ENCODE data around the gene ST3GAL3. TPM values are rescaled to one million over a fixed set of nuclear protein-coding genes. Genes with fewer than 3 reads are reported as not detected.

The ST3GAL3 gene
- total and polyA plus RNA-seq, 2 experiments from 2014 or later: 4.5 to 7.0 TPM

DNA sequence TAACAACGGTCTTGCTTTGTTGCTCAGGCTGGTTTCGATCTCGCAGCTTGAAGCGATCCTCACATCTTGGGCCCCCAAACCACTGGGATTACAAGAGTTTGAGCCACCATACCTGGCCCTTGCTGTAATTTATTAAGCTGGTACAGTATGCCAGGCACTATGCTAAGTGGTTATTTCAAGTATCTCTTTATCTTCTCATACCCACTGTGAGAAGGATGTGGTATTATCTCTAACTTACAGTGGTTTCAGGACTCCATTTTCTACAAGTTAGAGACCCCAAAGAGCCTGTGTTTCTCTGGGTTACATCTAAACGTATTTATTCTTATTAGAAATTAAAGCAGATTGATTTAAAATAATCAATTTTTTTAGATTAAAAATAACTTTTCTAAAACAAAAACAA lies 8.1 kb upstream of the ST3GAL3 start:
- H3K36me3 ChIP-seq (ENCODE audit: insufficient read depth): peaks cover 95% of the 10 kb centered on the region
- Mint-ChIP-seq H3K4me3 (no peak overlapping the region), H3K27ac (no peak overlapping the region), H3K27me3 (ENCODE audit: insufficient read depth, low read depth, poor library complexity) (peaks cover 7% of the 10 kb centered on the region), H3K36me3 (ENCODE audit: low read depth) (peaks cover 43% of the 10 kb centered on the region), H3K4me1 (peaks cover 3% of the 10 kb centered on the region; the same call in 2 of the 3 replicates), H3K9me3 (no peaks in the 10 kb centered on the region)
- no peaks in the 10 kb centered on the region for H3K27me3 ChIP-seq (ENCODE audit: insufficient read depth)
- peaks cover 54% of the 10 kb centered on the region for H3F3A ChIP-seq (replicated peaks; ENCODE audit: low read depth)
- no peak for TF ChIP-seq EZH2 (IDR thresholded peaks at IDR 0.05; ENCODE audit: low read depth, unreplicated experiment)
- TF ChIP-seq EZH2phosphoT487 (IDR thresholded peaks at IDR 0.05; ENCODE audit: unreplicated experiment): no peak
- no peak for TF ChIP-seq JUNB (IDR thresholded peaks at IDR 0.05; ENCODE audit: unreplicated experiment)
- no peak for TF ChIP-seq STAT1 (IDR thresholded peaks at IDR 0.05; ENCODE audit: unreplicated experiment)
- no peak for TF ChIP-seq POLR2AphosphoS5 (IDR thresholded peaks at IDR 0.05; ENCODE audit: low read depth)
- no peak for TF ChIP-seq NANOG (IDR thresholded peaks at IDR 0.05; ENCODE audit: borderline replicate concordance)
- TF ChIP-seq, protein P1, sequence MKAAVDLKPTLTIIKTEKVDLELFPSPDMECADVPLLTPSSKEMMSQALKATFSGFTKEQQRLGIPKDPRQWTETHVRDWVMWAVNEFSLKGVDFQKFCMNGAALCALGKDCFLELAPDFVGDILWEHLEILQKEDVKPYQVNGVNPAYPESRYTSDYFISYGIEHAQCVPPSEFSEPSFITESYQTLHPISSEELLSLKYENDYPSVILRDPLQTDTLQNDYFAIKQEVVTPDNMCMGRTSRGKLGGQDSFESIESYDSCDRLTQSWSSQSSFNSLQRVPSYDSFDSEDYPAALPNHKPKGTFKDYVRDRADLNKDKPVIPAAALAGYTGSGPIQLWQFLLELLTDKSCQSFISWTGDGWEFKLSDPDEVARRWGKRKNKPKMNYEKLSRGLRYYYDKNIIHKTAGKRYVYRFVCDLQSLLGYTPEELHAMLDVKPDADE (IDR thresholded peaks at IDR 0.05): no peak
- no peak for TF ChIP-seq ZNF331 (CRISPR knock-in tag; IDR thresholded peaks at IDR 0.05; ENCODE audit: low read depth)
- TF ChIP-seq, protein P2, sequence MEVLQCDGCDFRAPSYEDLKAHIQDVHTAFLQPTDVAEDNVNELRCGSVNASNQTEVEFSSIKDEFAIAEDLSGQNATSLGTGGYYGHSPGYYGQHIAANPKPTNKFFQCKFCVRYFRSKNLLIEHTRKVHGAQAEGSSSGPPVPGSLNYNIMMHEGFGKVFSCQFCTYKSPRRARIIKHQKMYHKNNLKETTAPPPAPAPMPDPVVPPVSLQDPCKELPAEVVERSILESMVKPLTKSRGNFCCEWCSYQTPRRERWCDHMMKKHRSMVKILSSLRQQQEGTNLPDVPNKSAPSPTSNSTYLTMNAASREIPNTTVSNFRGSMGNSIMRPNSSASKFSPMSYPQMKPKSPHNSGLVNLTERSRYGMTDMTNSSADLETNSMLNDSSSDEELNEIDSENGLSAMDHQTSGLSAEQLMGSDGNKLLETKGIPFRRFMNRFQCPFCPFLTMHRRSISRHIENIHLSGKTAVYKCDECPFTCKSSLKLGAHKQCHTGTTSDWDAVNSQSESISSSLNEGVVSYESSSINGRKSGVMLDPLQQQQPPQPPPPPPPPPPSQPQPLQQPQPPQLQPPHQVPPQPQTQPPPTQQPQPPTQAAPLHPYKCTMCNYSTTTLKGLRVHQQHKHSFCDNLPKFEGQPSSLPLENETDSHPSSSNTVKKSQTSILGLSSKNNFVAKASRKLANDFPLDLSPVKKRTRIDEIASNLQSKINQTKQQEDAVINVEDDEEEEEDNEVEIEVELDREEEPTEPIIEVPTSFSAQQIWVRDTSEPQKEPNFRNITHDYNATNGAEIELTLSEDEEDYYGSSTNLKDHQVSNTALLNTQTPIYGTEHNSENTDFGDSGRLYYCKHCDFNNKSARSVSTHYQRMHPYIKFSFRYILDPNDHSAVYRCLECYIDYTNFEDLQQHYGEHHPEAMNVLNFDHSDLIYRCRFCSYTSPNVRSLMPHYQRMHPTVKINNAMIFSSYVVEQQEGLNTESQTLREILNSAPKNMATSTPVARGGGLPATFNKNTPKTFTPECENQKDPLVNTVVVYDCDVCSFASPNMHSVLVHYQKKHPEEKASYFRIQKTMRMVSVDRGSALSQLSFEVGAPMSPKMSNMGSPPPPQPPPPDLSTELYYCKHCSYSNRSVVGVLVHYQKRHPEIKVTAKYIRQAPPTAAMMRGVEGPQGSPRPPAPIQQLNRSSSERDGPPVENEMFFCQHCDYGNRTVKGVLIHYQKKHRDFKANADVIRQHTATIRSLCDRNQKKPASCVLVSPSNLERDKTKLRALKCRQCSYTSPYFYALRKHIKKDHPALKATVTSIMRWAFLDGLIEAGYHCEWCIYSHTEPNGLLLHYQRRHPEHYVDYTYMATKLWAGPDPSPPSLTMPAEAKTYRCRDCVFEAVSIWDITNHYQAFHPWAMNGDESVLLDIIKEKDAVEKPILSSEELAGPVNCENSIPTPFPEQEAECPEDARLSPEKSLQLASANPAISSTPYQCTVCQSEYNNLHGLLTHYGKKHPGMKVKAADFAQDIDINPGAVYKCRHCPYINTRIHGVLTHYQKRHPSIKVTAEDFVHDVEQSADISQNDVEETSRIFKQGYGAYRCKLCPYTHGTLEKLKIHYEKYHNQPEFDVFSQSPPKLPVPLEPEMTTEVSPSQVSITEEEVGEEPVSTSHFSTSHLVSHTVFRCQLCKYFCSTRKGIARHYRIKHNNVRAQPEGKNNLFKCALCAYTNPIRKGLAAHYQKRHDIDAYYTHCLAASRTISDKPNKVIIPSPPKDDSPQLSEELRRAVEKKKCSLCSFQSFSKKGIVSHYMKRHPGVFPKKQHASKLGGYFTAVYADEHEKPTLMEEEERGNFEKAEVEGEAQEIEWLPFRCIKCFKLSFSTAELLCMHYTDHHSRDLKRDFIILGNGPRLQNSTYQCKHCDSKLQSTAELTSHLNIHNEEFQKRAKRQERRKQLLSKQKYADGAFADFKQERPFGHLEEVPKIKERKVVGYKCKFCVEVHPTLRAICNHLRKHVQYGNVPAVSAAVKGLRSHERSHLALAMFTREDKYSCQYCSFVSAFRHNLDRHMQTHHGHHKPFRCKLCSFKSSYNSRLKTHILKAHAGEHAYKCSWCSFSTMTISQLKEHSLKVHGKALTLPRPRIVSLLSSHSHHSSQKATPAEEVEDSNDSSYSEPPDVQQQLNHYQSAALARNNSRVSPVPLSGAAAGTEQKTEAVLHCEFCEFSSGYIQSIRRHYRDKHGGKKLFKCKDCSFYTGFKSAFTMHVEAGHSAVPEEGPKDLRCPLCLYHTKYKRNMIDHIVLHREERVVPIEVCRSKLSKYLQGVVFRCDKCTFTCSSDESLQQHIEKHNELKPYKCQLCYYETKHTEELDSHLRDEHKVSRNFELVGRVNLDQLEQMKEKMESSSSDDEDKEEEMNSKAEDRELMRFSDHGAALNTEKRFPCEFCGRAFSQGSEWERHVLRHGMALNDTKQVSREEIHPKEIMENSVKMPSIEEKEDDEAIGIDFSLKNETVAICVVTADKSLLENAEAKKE (CRISPR knock-in tag; IDR thresholded peaks at IDR 0.05): no peak
- no peak for TF ChIP-seq CREB1 (CRISPR knock-in tag; IDR thresholded peaks at IDR 0.05; ENCODE audit: low read depth)
- TF ChIP-seq ZNF114 (CRISPR knock-in tag; IDR thresholded peaks at IDR 0.05): no peak
- TF ChIP-seq, protein P3, sequence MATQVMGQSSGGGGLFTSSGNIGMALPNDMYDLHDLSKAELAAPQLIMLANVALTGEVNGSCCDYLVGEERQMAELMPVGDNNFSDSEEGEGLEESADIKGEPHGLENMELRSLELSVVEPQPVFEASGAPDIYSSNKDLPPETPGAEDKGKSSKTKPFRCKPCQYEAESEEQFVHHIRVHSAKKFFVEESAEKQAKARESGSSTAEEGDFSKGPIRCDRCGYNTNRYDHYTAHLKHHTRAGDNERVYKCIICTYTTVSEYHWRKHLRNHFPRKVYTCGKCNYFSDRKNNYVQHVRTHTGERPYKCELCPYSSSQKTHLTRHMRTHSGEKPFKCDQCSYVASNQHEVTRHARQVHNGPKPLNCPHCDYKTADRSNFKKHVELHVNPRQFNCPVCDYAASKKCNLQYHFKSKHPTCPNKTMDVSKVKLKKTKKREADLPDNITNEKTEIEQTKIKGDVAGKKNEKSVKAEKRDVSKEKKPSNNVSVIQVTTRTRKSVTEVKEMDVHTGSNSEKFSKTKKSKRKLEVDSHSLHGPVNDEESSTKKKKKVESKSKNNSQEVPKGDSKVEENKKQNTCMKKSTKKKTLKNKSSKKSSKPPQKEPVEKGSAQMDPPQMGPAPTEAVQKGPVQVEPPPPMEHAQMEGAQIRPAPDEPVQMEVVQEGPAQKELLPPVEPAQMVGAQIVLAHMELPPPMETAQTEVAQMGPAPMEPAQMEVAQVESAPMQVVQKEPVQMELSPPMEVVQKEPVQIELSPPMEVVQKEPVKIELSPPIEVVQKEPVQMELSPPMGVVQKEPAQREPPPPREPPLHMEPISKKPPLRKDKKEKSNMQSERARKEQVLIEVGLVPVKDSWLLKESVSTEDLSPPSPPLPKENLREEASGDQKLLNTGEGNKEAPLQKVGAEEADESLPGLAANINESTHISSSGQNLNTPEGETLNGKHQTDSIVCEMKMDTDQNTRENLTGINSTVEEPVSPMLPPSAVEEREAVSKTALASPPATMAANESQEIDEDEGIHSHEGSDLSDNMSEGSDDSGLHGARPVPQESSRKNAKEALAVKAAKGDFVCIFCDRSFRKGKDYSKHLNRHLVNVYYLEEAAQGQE (IDR thresholded peaks at IDR 0.05; ENCODE audit: unreplicated experiment): no peak
- TF ChIP-seq, protein P4, sequence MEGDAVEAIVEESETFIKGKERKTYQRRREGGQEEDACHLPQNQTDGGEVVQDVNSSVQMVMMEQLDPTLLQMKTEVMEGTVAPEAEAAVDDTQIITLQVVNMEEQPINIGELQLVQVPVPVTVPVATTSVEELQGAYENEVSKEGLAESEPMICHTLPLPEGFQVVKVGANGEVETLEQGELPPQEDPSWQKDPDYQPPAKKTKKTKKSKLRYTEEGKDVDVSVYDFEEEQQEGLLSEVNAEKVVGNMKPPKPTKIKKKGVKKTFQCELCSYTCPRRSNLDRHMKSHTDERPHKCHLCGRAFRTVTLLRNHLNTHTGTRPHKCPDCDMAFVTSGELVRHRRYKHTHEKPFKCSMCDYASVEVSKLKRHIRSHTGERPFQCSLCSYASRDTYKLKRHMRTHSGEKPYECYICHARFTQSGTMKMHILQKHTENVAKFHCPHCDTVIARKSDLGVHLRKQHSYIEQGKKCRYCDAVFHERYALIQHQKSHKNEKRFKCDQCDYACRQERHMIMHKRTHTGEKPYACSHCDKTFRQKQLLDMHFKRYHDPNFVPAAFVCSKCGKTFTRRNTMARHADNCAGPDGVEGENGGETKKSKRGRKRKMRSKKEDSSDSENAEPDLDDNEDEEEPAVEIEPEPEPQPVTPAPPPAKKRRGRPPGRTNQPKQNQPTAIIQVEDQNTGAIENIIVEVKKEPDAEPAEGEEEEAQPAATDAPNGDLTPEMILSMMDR (conservative IDR thresholded peaks at IDR 0.05; ENCODE audit: low read depth in 2 of 2): no peak
- H3K4me3 ChIP-seq: no peak overlapping the region
- H3K9me2 ChIP-seq (ENCODE audit: insufficient read depth): no peaks in the 10 kb centered on the region
- H3K4me1 ChIP-seq (ENCODE audit: insufficient read depth): no peaks in the 10 kb centered on the region
- H4K20me1 ChIP-seq (replicated peaks; ENCODE audit: insufficient read depth): peaks cover 46% of the 10 kb centered on the region
- DNase-seq (ENCODE audit: low spot score) (no peak), ATAC-seq (no peak)
- peaks cover 6% of the 10 kb centered on the region for H3K79me2 ChIP-seq (replicated peaks; ENCODE audit: insufficient read depth)
- no peak overlapping the region for H2AFZ ChIP-seq
- no peak overlapping the region for H3K27ac ChIP-seq (ENCODE audit: low read depth)
- H3K4me2 ChIP-seq: no peak overlapping the region

Measured in GM23338 (cell line).